Loucy (cell line): Measurements from ENCODE around the gene TM9SF2.

ENCODE experiments used
- H2AFZ ChIP-seq: fragments of 200-600 bp; sonication (generic); 2 replicates; pipeline ENCODE4 v1.6.0; 2016; ENCODE audit warnings: antibody characterized with exemption, mild to moderate bottlenecking, low read length, moderate library complexity
- H3F3A ChIP-seq: fragments of 200-600 bp; 2 replicates; pipeline ENCODE4 v1.6.0; 2016; ENCODE audit warnings: antibody characterized with exemption, low read depth, mild to moderate bottlenecking
- H3K27me3 ChIP-seq: fragments of 200-600 bp; sonication (generic); 2 replicates; pipeline ENCODE4 v1.6.1; 2014; ENCODE audit warnings: low read length, mild to moderate bottlenecking; ENCODE audit not compliant: insufficient read depth, poor library complexity, severe bottlenecking
- H3K36me3 ChIP-seq: fragments of 200-600 bp; sonication (generic); 2 replicates; pipeline ENCODE4 v1.6.1; 2016; ENCODE audit warnings: low read length; ENCODE audit not compliant: insufficient read depth
- H3K4me1 ChIP-seq: fragments of 200-600 bp; sonication (generic); 2 replicates; pipeline ENCODE4 v1.5.1; 2014; ENCODE audit warnings: low read length, mild to moderate bottlenecking; ENCODE audit not compliant: insufficient read depth, poor library complexity, severe bottlenecking
- H3K4me2 ChIP-seq: fragments of 200-600 bp; sonication (generic); 2 replicates; pipeline ENCODE4 v1.6.0; 2014; ENCODE audit warnings: antibody characterized with exemption, low read length, low read depth, mild to moderate bottlenecking; ENCODE audit not compliant: poor library complexity, severe bottlenecking
- H3K4me3 ChIP-seq: fragments of 200-600 bp; sonication (generic); 2 replicates; pipeline ENCODE4 v1.5.1; 2014; ENCODE audit warnings: low read length, mild to moderate bottlenecking, mixed read lengths; ENCODE audit not compliant: poor library complexity, severe bottlenecking
- H3K79me2 ChIP-seq: fragments of 200-600 bp; sonication (generic); 2 replicates; pipeline ENCODE4 v1.6.1; 2014; ENCODE audit warnings: low read length; ENCODE audit not compliant: insufficient read depth
- H3K9ac ChIP-seq: fragments of 200-600 bp; sonication (generic); 2 replicates; pipeline ENCODE4 v1.6.0; 2014; ENCODE audit warnings: mild to moderate bottlenecking, low read depth, low read length, moderate library complexity; ENCODE audit not compliant: poor library complexity, severe bottlenecking
- H3K9me2 ChIP-seq: fragments of 200-600 bp; sonication (generic); replicated peaks from 2 replicates; pipeline ENCODE4 v1.6.1; 2016; ENCODE audit warnings: low read depth, low read length, mixed read lengths
- H3K9me3 ChIP-seq: fragments of 200-600 bp; sonication (generic); 2 replicates; pipeline ENCODE4 v1.6.1; 2014; ENCODE audit warnings: mild to moderate bottlenecking, antibody characterized with exemption, low read length, low read depth; ENCODE audit not compliant: insufficient read depth
- H4K20me1 ChIP-seq: fragments of 200-600 bp; sonication (generic); 2 replicates; pipeline ENCODE4 v1.6.0; 2014; ENCODE audit warnings: antibody characterized with exemption, low read length, mild to moderate bottlenecking; ENCODE audit not compliant: insufficient read depth, poor library complexity, severe bottlenecking
- EZH2phosphoT487 ChIP-seq: fragments of 200-600 bp; IDR thresholded peaks from 2 replicates; pipeline ENCODE4 v1.6.1; 2018; ENCODE audit warnings: antibody characterized with exemption, mild to moderate bottlenecking, moderate library complexity, borderline replicate concordance
- TF ChIP-seq, protein P1 (sequence below): fragments of 200-600 bp; sonication (generic); conservative IDR thresholded peaks from 2 replicates; pipeline ENCODE4 v1.5.1; 2014; ENCODE audit warnings: mild to moderate bottlenecking, antibody characterized with exemption, low read length

The TM9SF2 gene

GRCh38 chr13:99545979-99546378 is 44.7 kb downstream of the TM9SF2 start:
- peaks cover 93% of the 10 kb centered on the region for H3K36me3 ChIP-seq
- no peaks in the 10 kb centered on the region for H4K20me1 ChIP-seq
- TF ChIP-seq, protein P1, sequence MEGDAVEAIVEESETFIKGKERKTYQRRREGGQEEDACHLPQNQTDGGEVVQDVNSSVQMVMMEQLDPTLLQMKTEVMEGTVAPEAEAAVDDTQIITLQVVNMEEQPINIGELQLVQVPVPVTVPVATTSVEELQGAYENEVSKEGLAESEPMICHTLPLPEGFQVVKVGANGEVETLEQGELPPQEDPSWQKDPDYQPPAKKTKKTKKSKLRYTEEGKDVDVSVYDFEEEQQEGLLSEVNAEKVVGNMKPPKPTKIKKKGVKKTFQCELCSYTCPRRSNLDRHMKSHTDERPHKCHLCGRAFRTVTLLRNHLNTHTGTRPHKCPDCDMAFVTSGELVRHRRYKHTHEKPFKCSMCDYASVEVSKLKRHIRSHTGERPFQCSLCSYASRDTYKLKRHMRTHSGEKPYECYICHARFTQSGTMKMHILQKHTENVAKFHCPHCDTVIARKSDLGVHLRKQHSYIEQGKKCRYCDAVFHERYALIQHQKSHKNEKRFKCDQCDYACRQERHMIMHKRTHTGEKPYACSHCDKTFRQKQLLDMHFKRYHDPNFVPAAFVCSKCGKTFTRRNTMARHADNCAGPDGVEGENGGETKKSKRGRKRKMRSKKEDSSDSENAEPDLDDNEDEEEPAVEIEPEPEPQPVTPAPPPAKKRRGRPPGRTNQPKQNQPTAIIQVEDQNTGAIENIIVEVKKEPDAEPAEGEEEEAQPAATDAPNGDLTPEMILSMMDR: no peak
- TF ChIP-seq EZH2phosphoT487: no peak

DNA sequence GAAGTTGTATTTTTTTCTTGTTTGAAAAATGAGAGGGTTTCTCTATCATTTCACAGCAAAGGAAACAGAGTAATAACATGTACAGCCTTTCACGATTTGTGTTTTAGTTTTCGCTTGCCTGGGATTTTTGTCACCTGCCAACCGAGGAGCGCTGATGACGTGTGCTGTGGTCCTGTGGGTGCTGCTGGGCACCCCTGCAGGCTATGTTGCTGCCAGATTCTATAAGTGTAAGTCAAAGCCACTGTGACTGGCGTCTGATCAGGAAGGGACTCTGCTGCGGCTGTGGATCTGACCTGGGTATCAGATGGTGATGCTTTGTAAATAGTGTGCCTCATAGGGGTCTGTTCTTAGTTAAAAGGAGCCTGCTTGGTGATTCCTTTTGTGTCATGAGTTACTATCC is 45.6 kb downstream of the TM9SF2 start:
- no peak overlapping the region for H2AFZ ChIP-seq
- H3K4me2 ChIP-seq: no peak overlapping the region
- no peak overlapping the region for H3K9ac ChIP-seq
- no peaks in the 10 kb centered on the region for H3K79me2 ChIP-seq
- H3K27me3 ChIP-seq: no peaks in the 10 kb centered on the region
- no peaks in the 10 kb centered on the region for H3K9me3 ChIP-seq
- H3K4me3 ChIP-seq: no peak overlapping the region
- no peaks in the 10 kb centered on the region for H3F3A ChIP-seq
- no peaks in the 10 kb centered on the region for H3K4me1 ChIP-seq
- TF ChIP-seq, protein P1: no peak
- no peak for TF ChIP-seq EZH2phosphoT487
- peaks cover 93% of the 10 kb centered on the region for H3K36me3 ChIP-seq
- no peaks in the 10 kb centered on the region for H3K9me2 ChIP-seq
- no peaks in the 10 kb centered on the region for H4K20me1 ChIP-seq

More at GRCh38 chr13:99545979-99546378, 44.7 kb downstream of the TM9SF2 start:
- Histone ChIP-seq H3K9ac (no peak overlapping the region), H3K9me2 (no peaks in the 10 kb centered on the region), H3K79me2 (no peaks in the 10 kb centered on the region), H3K4me2 (no peak overlapping the region), H2AFZ (no peak overlapping the region), H3K4me1 (no peaks in the 10 kb centered on the region), H3F3A (no peaks in the 10 kb centered on the region), H3K4me3 (no peak overlapping the region), H3K27me3 (no peaks in the 10 kb centered on the region), H3K9me3 (no peaks in the 10 kb centered on the region)

DNA sequence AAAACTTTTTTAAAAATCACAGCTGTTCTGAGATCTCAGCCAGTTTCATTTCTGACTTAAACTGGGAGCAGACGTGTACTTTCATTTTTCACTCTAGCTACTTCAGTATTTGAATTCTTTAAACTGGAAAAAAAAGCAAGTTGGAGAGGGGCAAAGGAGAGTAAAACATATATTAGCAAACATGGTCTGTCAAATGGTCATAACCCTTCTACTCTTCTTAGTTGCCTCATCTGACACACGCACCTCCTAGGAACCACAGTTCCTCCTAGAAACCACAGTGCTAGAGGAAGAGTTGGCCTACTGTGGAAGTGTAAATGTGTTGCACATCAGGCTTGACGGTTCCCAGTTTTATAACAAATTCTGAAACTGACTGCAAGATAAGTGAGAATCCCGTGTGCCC is 47.2 kb downstream of the TM9SF2 start:
- Histone ChIP-seq H2AFZ (no peak overlapping the region), H3K9me3 (no peaks in the 10 kb centered on the region), H3K4me1 (no peaks in the 10 kb centered on the region), H4K20me1 (no peaks in the 10 kb centered on the region), H3K36me3 (peaks cover 94% of the 10 kb centered on the region), H3K9ac (no peak overlapping the region), H3K9me2 (no peaks in the 10 kb centered on the region), H3K4me3 (no peak overlapping the region), H3K4me2 (no peak overlapping the region), H3K27me3 (no peaks in the 10 kb centered on the region), H3F3A (peaks cover 2% of the 10 kb centered on the region; the same call in 1 of the 2 replicates), H3K79me2 (no peaks in the 10 kb centered on the region)
- TF ChIP-seq, protein P1: no peak
- TF ChIP-seq EZH2phosphoT487: no peak
